Stomach (tissue), 9 donors: Measurements from ENCODE around the gene BPIFA2. TPM values are rescaled to one million over a fixed set of nuclear protein-coding genes. Genes with fewer than 3 reads are reported as not detected.

Experiments
- DNase-seq, 2 donors: peaks; one replicate each; pipeline versions ENCODE4 v3.0.0 to v3.0.0-alpha.2; 2013 to 2019
- H3K27ac ChIP-seq, 5 donors: fragments of 200-600 bp in 4 of 5; sonication (generic) in 4 of 5; one replicate each; pipeline ENCODE4 v1.5.1; 2013 to 2019; ENCODE audit warnings: mild to moderate bottlenecking in 1 of 5, moderate library complexity in 1 of 5
- H3K27me3 ChIP-seq, 3 donors: fragments of 200-600 bp; sonication (generic); one replicate each; pipeline ENCODE4 v1.5.1; 2017 to 2019; ENCODE audit warnings: mixed run types in 1 of 3
- H3K36me3 ChIP-seq, 4 donors: fragments of 200-600 bp; sonication (generic); 1 replicate in 3 of 4; 2 replicates in 1 of 4; pipeline ENCODE4 v1.5.1; 2016 to 2019
- H3K4me1 ChIP-seq, 4 donors: fragments of 200-600 bp; sonication (generic); one replicate each; pipeline ENCODE4 v1.5.1; 2016 to 2019
- H3K4me3 ChIP-seq, 4 donors: fragments of 200-600 bp; sonication (generic) in 3 of 4; one replicate each; pipeline ENCODE4 v1.5.1; 2016 to 2019; ENCODE audit warnings: mild to moderate bottlenecking in 1 of 4
- H3K9me3 ChIP-seq, 4 donors: fragments of 200-600 bp; sonication (generic); one replicate each; pipeline ENCODE4 v1.5.1; 2016 to 2019
- CTCF ChIP-seq, 7 experiments: fragments of 450-650 bp in 4 of 7; fragments of 200-600 bp in 3 of 7; sonication (generic) in 3 of 7; IDR thresholded peaks; one replicate each; pipeline ENCODE4 v1.5.1; 2016 to 2019; ENCODE audit warnings: antibody characterized with exemption in 7 of 7, control low read depth in 2 of 7, mild to moderate bottlenecking in 1 of 7
- EP300 ChIP-seq: sonication (generic); formaldehyde crosslinking; IDR thresholded peaks from one replicate; pipeline ENCODE4 v1.6.1; 2017; ENCODE audit warnings: antibody characterized with exemption
- POLR2A ChIP-seq, 4 donors: fragments of 450-650 bp; IDR thresholded peaks; one replicate each; pipeline ENCODE4 v1.6.1; 2016; ENCODE audit warnings: antibody characterized with exemption in 4 of 4, control low read depth in 2 of 4, mild to moderate bottlenecking in 1 of 4, moderate library complexity in 1 of 4
- POLR2AphosphoS5 ChIP-seq, 3 donors: sonication (generic); formaldehyde crosslinking; IDR thresholded peaks; one replicate each; pipeline ENCODE4 v1.6.1; 2016; ENCODE audit warnings: antibody characterized with exemption in 3 of 3
- WGBS, 5 donors: extraction: QIAGEN DNeasy Blood & Tissue Kit in 3 of 5; methylation state at CpG; one replicate each; pipeline versions ENCODE4 v1.1.5 to v1.1.7; 2013 to 2018; 5-methylcytosine and 5-hydroxymethylcytosine counted together
- intact Hi-C: fragments of 100-400 bp; cut with DNase I; formaldehyde crosslinking; loops from one replicate; pipeline ENCODE4 v1.15.1; 2023; ENCODE audit warnings: low total_unique reads
- polyA plus RNA-seq, 3 donors: library from polyadenylated mRNA; stranded (reverse); fragments of 200-250 nt; gene quantifications; one replicate each; pipeline ENCODE4 v1.2.3, GENCODE V29; 2013
- total RNA-seq, 5 donors: library from RNA; depleted of rRNA; stranded (reverse); fragments of >200 nt; gene quantifications; one replicate each; pipeline versions ENCODE4 v1.1.0 to v1.2.3, GENCODE V29; 2014 to 2016
- donor health status: healthy with polysubstance abuse.
- donor health status: Bipolar disorder and iron deficiency.
- donor health status: healthy.

The BPIFA2 gene
- total and polyA plus RNA-seq, 8 donors = not detected

- WGBS, 5 donors = 69 to 87% (median 86%) methylated on average over 1 to 2 of the region's 2 CpGs
- H3K27me3 ChIP-seq = peaks cover 0 to 42% (median 0%) of the 10 kb centered on the region in 3 donors
- intact Hi-C loops = loop anchor here (10.0 kb wide), 2 partner anchors 122 to 312 kb away; no protein-coding TSS in a partner anchor
- DNase-seq = no peak
- H3K4me1 ChIP-seq = no peaks in the 10 kb centered on the region
- H3K9me3 ChIP-seq = no peaks in the 10 kb centered on the region
- no peak within 1 kb of the TSS for H3K4me3 ChIP-seq
- no peak for TF ChIP-seq CTCF (IDR thresholded peaks at IDR 0.05)
- no peak for TF ChIP-seq EP300
- TF ChIP-seq POLR2AphosphoS5 (IDR thresholded peaks at IDR 0.05) = no peak
- no peak for TF ChIP-seq POLR2A (IDR thresholded peaks at IDR 0.05)
- no peak within 1 kb of the TSS for H3K27ac ChIP-seq
- H3K36me3 ChIP-seq = no peaks in the 10 kb centered on the region
These were observed 49.1 kb downstream of the BPIFA2 start, which contains the start of gene BPIFA3 for GRCh38 chr20:33217052-33217451. Gene BPIFA3, plus strand, starts transcription at chr20:33217352. Its CDS starts 185 bp downstream, at chr20:33217537.

- Histone ChIP-seq H3K27me3 (peaks cover 0 to 12% (median 0%) of the 10 kb centered on the region in 3 donors), H3K27ac (no peak overlapping the region), H3K4me1 (no peaks in the 10 kb centered on the region), H3K9me3 (no peaks in the 10 kb centered on the region), H3K4me3 (no peak overlapping the region), H3K36me3 (no peaks in the 10 kb centered on the region)
- intact Hi-C loops = no loop called here
- TF ChIP-seq POLR2A (IDR thresholded peaks at IDR 0.05) (no peak), EP300 (no peak), POLR2AphosphoS5 (IDR thresholded peaks at IDR 0.05) (no peak), CTCF (IDR thresholded peaks at IDR 0.05) (no peak)
- DNase-seq = no peak
- 75 to 87% (median 84%) methylated on average over 4 of the region's 4 CpGs for WGBS, 5 donors
These were observed 56.4 kb downstream of the BPIFA2 start for GRCh38 chr20:33224399-33224798.

GRCh38 chr20:33229843-33230242 lies 61.9 kb downstream of the BPIFA2 start:
- Histone ChIP-seq H3K4me1 (no peaks in the 10 kb centered on the region), H3K4me3 (no peak overlapping the region), H3K36me3 (no peaks in the 10 kb centered on the region), H3K9me3 (no peaks in the 10 kb centered on the region), H3K27me3 (peaks cover 0 to 47% (median 0%) of the 10 kb centered on the region in 3 donors), H3K27ac (no peak overlapping the region)
- intact Hi-C loops = no loop called here
- no peak for TF ChIP-seq POLR2A (IDR thresholded peaks at IDR 0.05)
- TF ChIP-seq CTCF (IDR thresholded peaks at IDR 0.05) = no peak
- no peak for TF ChIP-seq EP300
- TF ChIP-seq POLR2AphosphoS5 (IDR thresholded peaks at IDR 0.05) = no peak
- no peak for DNase-seq
- WGBS, 5 donors = 40 to 63% (median 44%) methylated on average over 6 of the region's 6 CpGs

Other genes starting within 250 kb of the BPIFA2 start
- gene SUN5, start 163.7 kb upstream of the BPIFA2 start, total RNA-seq = not detected
- gene SUN5, start 163.7 kb upstream of the BPIFA2 start, polyA plus RNA-seq = not detected
- not detected for gene BPIFB2, start 160.5 kb upstream of the BPIFA2 start, total RNA-seq
- gene BPIFB2, start 160.5 kb upstream of the BPIFA2 start, polyA plus RNA-seq = 1 to 10 TPM in 1 of 3 donors, not detected in 2; 3.3 TPM
- gene BPIFB6, start 136.5 kb upstream of the BPIFA2 start, total RNA-seq = not detected
- not detected for gene BPIFB6, start 136.5 kb upstream of the BPIFA2 start, polyA plus RNA-seq
- not detected for gene BPIFB3, start 114.3 kb upstream of the BPIFA2 start, total RNA-seq
- not detected for gene BPIFB3, start 114.3 kb upstream of the BPIFA2 start, polyA plus RNA-seq
- not detected for gene BPIFB4, start 88.5 kb upstream of the BPIFA2 start, total RNA-seq
- gene BPIFB4, start 88.5 kb upstream of the BPIFA2 start, polyA plus RNA-seq = not detected
- gene BPIFA3, start 49.2 kb downstream of the BPIFA2 start, total RNA-seq = not detected
- gene BPIFA3, start 49.2 kb downstream of the BPIFA2 start, polyA plus RNA-seq = not detected
- gene BPIFA1, start 67.8 kb downstream of the BPIFA2 start, total RNA-seq = under 1 TPM in 1 of 5 donors, not detected in 4; 0.72 TPM
- not detected for gene BPIFA1, start 67.8 kb downstream of the BPIFA2 start, polyA plus RNA-seq
- gene BPIFB1, start 115.1 kb downstream of the BPIFA2 start, total RNA-seq = 10 to 100 TPM in 4 of 5 donors, not detected in 1; 20.2 to 58.9 (median 44.5) TPM
- gene BPIFB1, start 115.1 kb downstream of the BPIFA2 start, polyA plus RNA-seq = 100 to 1,000 TPM in 1 of 3 donors, 10 to 100 TPM in 1, 1 to 10 TPM in 1; 2.3 to 169 (median 22.7) TPM
- 10 to 100 TPM; 12.0 to 30.7 (median 14.6) TPM for gene CDK5RAP1, start 233.4 kb downstream of the BPIFA2 start, total RNA-seq
- gene CDK5RAP1, start 233.4 kb downstream of the BPIFA2 start, polyA plus RNA-seq = 10 to 100 TPM; 21.7 to 38.7 (median 31.0) TPM